ENCODE measurements around the gene C1QL1.
"Not testable (repeated sequence)": the region's sequence is repeated elsewhere in the genome, so short reads cannot be mapped to it uniquely, and the experiment has no call there.

- not testable (repeated sequence) for TF ChIP-seq FOXM1 (IDR thresholded peaks at IDR 0.05; ENCODE audit: low read depth); FOXM1 (CRISPR knock-in tag; IDR thresholded peaks at IDR 0.05; ENCODE audit: low read depth); ZNF778 (CRISPR knock-in tag; IDR thresholded peaks at IDR 0.05); TCF3 (CRISPR knock-in tag; IDR thresholded peaks at IDR 0.05); KLF6 (CRISPR knock-in tag; IDR thresholded peaks at IDR 0.05; ENCODE audit: borderline replicate concordance); CTCF (IDR thresholded peaks at IDR 0.05 in 2 of 3, conservative IDR thresholded peaks at IDR 0.05 in 1 of 3; ENCODE audit: insufficient read depth in 2 of 3, low read depth in 1 of 3, low read length in 3 of 3)
Observed at GRCh38 chr17:44945652-44946051, 22.5 kb downstream of the C1QL1 start.

Data from K562 (cell line).